HepG2 (cell line): ENCODE results near the gene WDR86. TPM values are rescaled to one million over a fixed set of nuclear protein-coding genes. Genes with fewer than 3 reads are reported as not detected.

ENCODE experiments used
- ATAC-seq: fragments of 200-7000 bp; cut with Tn5 transposase; 3 replicates; pipeline ENCODE4 v1.9.1; 2020; ENCODE audit warnings: mild to moderate bottlenecking, moderate library complexity
- BruUV-seq: library from RNA; stranded (reverse); fragments of 400-500 nt; replicated peaks from 2 replicates; lab custom pipeline; 2021; lab: Mats Ljungman, UMichigan
- CTCF ChIA-PET: fragments of 300-600 bp; formaldehyde crosslinking; extraction: SDS; loops from one replicate; lab custom pipeline; 2021; ENCODE audit warnings: low total read pairs, inconsistent platforms, low intra/inter-chr PET ratio; lab: Yijun Ruan, JAX
- POLR2A ChIA-PET: fragments of 350-600 bp; sonication (Branson Sonifier 250); formaldehyde crosslinking; loops from one replicate; lab custom pipeline; 2020; ENCODE audit warnings: antibody characterized with exemption, inconsistent platforms; lab: Yijun Ruan, JAX
- DNase-seq: peaks from one replicate; pipeline ENCODE4 v3.0.0-alpha.2; 2015; ENCODE audit warnings: low spot score
- FAIRE-seq: peaks from 3 replicates; lab custom pipeline; 2011; peaks lifted over from hg19 to GRCh38; lab: Jason Lieb, UNC
- H2AFZ ChIP-seq: one replicate; pipeline ENCODE4 v1.6.1; 2011; ENCODE audit warnings: low read length, inconsistent platforms
- H3K27ac ChIP-seq: fragments of 300-600 bp; 3 replicates; pipeline ENCODE4 v1.8.0; 2011; ENCODE audit warnings: mixed run types, mild to moderate bottlenecking, mixed read lengths, low read length, inconsistent platforms; ENCODE audit not compliant: insufficient read depth; ENCODE audit errors: extremely low read length
- H3K27me3 ChIP-seq, 2 experiments: fragments of 200-600 bp in 1 of 2; 2 replicates in 1 of 2; 3 replicates in 1 of 2; pipeline versions ENCODE4 v1.6.0 to v1.8.0; 2011; ENCODE audit warnings: low read length in 2 of 2, mild to moderate bottlenecking in 2 of 2, moderate library complexity in 2 of 2, inconsistent platforms in 1 of 2; ENCODE audit not compliant: insufficient read depth in 2 of 2, control insufficient read depth in 1 of 2
- H3K36me3 ChIP-seq, 2 experiments: fragments of 200-600 bp in 1 of 2; replicated peaks in 1 of 2; 2 replicates in 1 of 2; 3 replicates in 1 of 2; pipeline versions ENCODE4 v1.5.1 to v1.8.0; 2011; ENCODE audit warnings: low read length in 2 of 2, inconsistent platforms in 1 of 2; ENCODE audit not compliant: insufficient read depth in 2 of 2, control insufficient read depth in 1 of 2
- H3K4me1 ChIP-seq: 2 replicates; pipeline ENCODE4 v1.5.1; 2012; ENCODE audit warnings: low read length, inconsistent platforms; ENCODE audit not compliant: insufficient read depth
- H3K4me2 ChIP-seq: 2 replicates; pipeline ENCODE4 v1.6.0; 2011; ENCODE audit warnings: low read depth, low read length, inconsistent platforms
- H3K4me3 ChIP-seq, 3 experiments: fragments of 200-600 bp in 1 of 3; sonication (generic), shearing (Covaris generic) in 1 of 3; replicated peaks in 1 of 3; 2 replicates each; pipeline ENCODE4 v1.5.1; 2011 to 2016; ENCODE audit warnings: low read length in 3 of 3, inconsistent platforms in 2 of 3, low read depth in 2 of 3, mild to moderate bottlenecking in 2 of 3, control low read depth in 1 of 3, mixed read lengths in 1 of 3; ENCODE audit not compliant: insufficient read depth in 1 of 3
- H3K79me2 ChIP-seq: one replicate; pipeline ENCODE4 v1.6.1; 2011; ENCODE audit warnings: low read length, inconsistent platforms; ENCODE audit not compliant: insufficient read depth
- H3K9ac ChIP-seq: 2 replicates; pipeline ENCODE4 v1.6.0; 2011; ENCODE audit warnings: mild to moderate bottlenecking, low read depth, low read length, inconsistent platforms; ENCODE audit not compliant: insufficient read depth
- H3K9me3 ChIP-seq: 2 replicates; pipeline ENCODE4 v1.5.1; 2012; ENCODE audit warnings: mild to moderate bottlenecking, low read length
- H4K20me1 ChIP-seq: 2 replicates; pipeline ENCODE4 v1.6.0; 2011; ENCODE audit warnings: inconsistent platforms, mild to moderate bottlenecking, low read length, moderate library complexity; ENCODE audit not compliant: insufficient read depth
- MTF2 ChIP-seq: sonication (generic); formaldehyde crosslinking; IDR thresholded peaks from 2 replicates; pipeline ENCODE4 v1.5.0; 2020; ENCODE audit warnings: missing genetic modification reagents, borderline replicate concordance
- NR3C1 ChIP-seq: sonication (generic); formaldehyde crosslinking; IDR thresholded peaks from 2 replicates; pipeline ENCODE4 v1.4.0; 2020; ENCODE audit warnings: missing genetic modification reagents
- SP1 ChIP-seq, 2 experiments: fragments of 450-650 bp in 1 of 2; sonication (generic) in 1 of 2; formaldehyde crosslinking in 1 of 2; IDR thresholded peaks; 2 replicates each; pipeline versions ENCODE4 v1.4.0 to v1.6.1; 2016 to 2020; ENCODE audit warnings: missing genetic modification reagents in 1 of 2
- THAP7 ChIP-seq: sonication (generic); formaldehyde crosslinking; IDR thresholded peaks from 2 replicates; pipeline ENCODE4 v1.8.1; 2023; ENCODE audit warnings: mild to moderate bottlenecking, missing genetic modification reagents
- U2AF2 ChIP-seq: fragments of 200-400 bp; formaldehyde crosslinking; IDR thresholded peaks from 2 replicates; pipeline ENCODE4 v1.6.1; 2017; ENCODE audit warnings: low read depth, mild to moderate bottlenecking, low read length
- ZBTB3 ChIP-seq: sonication (generic); formaldehyde crosslinking; IDR thresholded peaks from 2 replicates; pipeline ENCODE4 v1.4.0; 2020; ENCODE audit warnings: low read depth, mild to moderate bottlenecking, moderate library complexity, missing genetic modification reagents, borderline replicate concordance
- whole genome bisulfite sequencing: methylation state at CpG from one replicate; pipeline ENCODE4 v1.1.6; 2017; ENCODE audit warnings: low lambda C conversion rate; 5-methylcytosine and 5-hydroxymethylcytosine counted together
- in situ Hi-C: cut with HindIII; loops from 2 replicates; pipeline ENCODE4 v1.10.0; 2017; ENCODE audit warnings: low pct_unique_long_range_greater_than_20kb; ENCODE audit not compliant: extremely low pct_ligation_motif_present
- intact Hi-C: fragments of 100-400 bp; cut with micrococcal nuclease; formaldehyde crosslinking; loops from one replicate; pipeline ENCODE4 v1.10.0; 2022; ENCODE audit not compliant: unreplicated experiment
- polyA plus RNA-seq, 8 experiments: library from polyadenylated mRNA; depleted of rRNA in 3 of 8; stranded (reverse) in 7 of 8; unstranded in 1 of 8; fragments of >200 nt; fragmentation: Illumina TruSeq in 4 of 8; extraction: Trizol in 4 of 8; gene quantifications; 2 replicates each; pipeline versions ENCODE4 v1.2.1 to v1.2.3, GENCODE V29; 2011 to 2016; ENCODE audit warnings: low read depth in 4 of 8, missing spikeins in 1 of 8, mixed read lengths in 1 of 8; ENCODE audit not compliant: insufficient read depth in 1 of 8
- total RNA-seq, 5 experiments: library from RNA; depleted of rRNA; stranded (reverse); fragments of >200 nt; fragmentation: Illumina TruSeq; extraction: Trizol; gene quantifications; 2 replicates each; pipeline ENCODE4 v1.2.3, GENCODE V29; 2016; ENCODE audit warnings: low read depth in 1 of 5

Gene WDR86
- total and polyA plus RNA-seq, 2 of the 13 experiments (the other 11 are each of a cell fraction or from before 2014, with no cell fraction given) = 0.11 to 2.9 TPM

GRCh38 chr7:151439855-151440798 is 30.3 kb upstream of the WDR86 start, which contains the start of gene CRYGN:
Gene CRYGN (minus strand): TSS chr7:151440141. CDS start chr7:151439917, 224 bp downstream.
- CTCF ChIA-PET = no interaction called here
- H3K9ac ChIP-seq = no peak within 1 kb of the TSS
- no TSS peak for BruUV-seq
- H3K4me2 ChIP-seq = peak within 1 kb of the TSS; percentile 23
- no peak for DNase-seq
- H3K27me3 ChIP-seq = peaks cover 16 to 63% of the 10 kb centered on the region in 2 experiments
- peak within 1 kb of the TSS in 1 of 3 experiments; percentile 10; a peak in 1 of 6 replicates for H3K4me3 ChIP-seq
- H3K36me3 ChIP-seq = no peaks in the 10 kb centered on the region
- no peak for FAIRE-seq
- no peak within 1 kb of the TSS for H2AFZ ChIP-seq
- H3K27ac ChIP-seq = no peak within 1 kb of the TSS
- ATAC-seq = peak; percentile 42
- intact Hi-C loops = no loop called here
- no peaks in the 10 kb centered on the region for H3K9me3 ChIP-seq
- no peak for TF ChIP-seq U2AF2
- TF ChIP-seq THAP7 (CRISPR knock-in tag) = no peak
- no peak for TF ChIP-seq SP1 (IDR thresholded peaks at IDR 0.05)
- TF ChIP-seq SP1 (CRISPR knock-in tag; IDR thresholded peaks at IDR 0.05) = no peak
- no peak for TF ChIP-seq ZBTB3 (CRISPR knock-in tag)
- TF ChIP-seq NR3C1 = no peak
- peak; percentile 64; the same call in 1 of the 2 replicates for TF ChIP-seq MTF2 (CRISPR knock-in tag)
- H3K4me1 ChIP-seq = no peaks in the 10 kb centered on the region
- no peaks in the 10 kb centered on the region for H4K20me1 ChIP-seq
- no peaks in the 10 kb centered on the region for H3K79me2 ChIP-seq
- POLR2A ChIA-PET = no interaction called here
- 19% methylated on average over 16 of the region's 51 CpGs for WGBS
- in situ Hi-C loops = no loop called here
